Body of pancreas (tissue), 4 donors: ENCODE data around the gene SUMO4. TPM values are rescaled to one million over a fixed set of nuclear protein-coding genes. Genes with fewer than 3 reads are reported as not detected.

Experiments
- ATAC-seq: fragments of 150-250 bp; one replicate; pipeline ENCODE4 v1.9.1; 2016
- DNase-seq, 4 donors: peaks; one replicate each; pipeline ENCODE4 v3.0.0-alpha.2; 2019
- H3K27ac ChIP-seq, 4 donors: fragments of 200-600 bp; sonication (generic); 1 replicate in 3 of 4; 2 replicates in 1 of 4; pipeline versions ENCODE4 v1.5.1 to v1.6.1; 2016 to 2019; ENCODE audit warnings: mild to moderate bottlenecking in 1 of 4, mixed read lengths in 1 of 4, moderate library complexity in 1 of 4
- H3K27me3 ChIP-seq, 2 donors: fragments of 200-600 bp; sonication (generic); one replicate each; pipeline ENCODE4 v1.6.0; 2016; ENCODE audit warnings: mild to moderate bottlenecking in 1 of 2
- H3K36me3 ChIP-seq, 2 donors: fragments of 200-600 bp; sonication (generic); replicated peaks in 1 of 2; 2 replicates each; pipeline ENCODE4 v1.5.1; 2016; ENCODE audit warnings: low read depth in 2 of 2; ENCODE audit not compliant: insufficient read depth in 1 of 2
- H3K4me1 ChIP-seq: fragments of 200-600 bp; sonication (generic); one replicate; pipeline ENCODE4 v1.6.0; 2016
- H3K4me3 ChIP-seq, 2 donors: fragments of 200-600 bp; sonication (generic); 1 replicate in 1 of 2; 2 replicates in 1 of 2; pipeline ENCODE4 v1.5.1; 2016 to 2019
- H3K9me3 ChIP-seq, 3 donors: fragments of 200-600 bp; sonication (generic); 1 replicate in 2 of 3; 2 replicates in 1 of 3; pipeline ENCODE4 v1.5.1; 2016
- POLR2A ChIP-seq, 3 donors: fragments of 450-650 bp; IDR thresholded peaks; one replicate each; pipeline ENCODE4 v1.6.1; 2016; ENCODE audit warnings: antibody characterized with exemption in 3 of 3, mild to moderate bottlenecking in 2 of 3
- WGBS, 2 donors: methylation state at CpG; one replicate each; pipeline ENCODE4 v1.1.5; 2017; 5-methylcytosine and 5-hydroxymethylcytosine counted together
- intact Hi-C: fragments of 100-400 bp; cut with DNase I; formaldehyde crosslinking; loops from one replicate; pipeline ENCODE4 v1.15.1; 2023
- total RNA-seq, 2 donors: library from RNA; depleted of rRNA; stranded (reverse); fragments of >200 nt; gene quantifications; one replicate each; pipeline ENCODE4 v1.1.0, GENCODE V29; 2016
- TF ChIP-seq, protein P1 (sequence below), 7 experiments: fragments of 450-650 bp in 4 of 7; fragments of 200-600 bp in 3 of 7; sonication (generic) in 3 of 7; IDR thresholded peaks; one replicate each; pipeline ENCODE4 v1.5.1; 2016 to 2019; ENCODE audit warnings: antibody characterized with exemption in 7 of 7

SUMO4 gene
- total RNA-seq, 2 donors from 2014 or later, result 1.3 TPM; not detected in 1

DNA sequence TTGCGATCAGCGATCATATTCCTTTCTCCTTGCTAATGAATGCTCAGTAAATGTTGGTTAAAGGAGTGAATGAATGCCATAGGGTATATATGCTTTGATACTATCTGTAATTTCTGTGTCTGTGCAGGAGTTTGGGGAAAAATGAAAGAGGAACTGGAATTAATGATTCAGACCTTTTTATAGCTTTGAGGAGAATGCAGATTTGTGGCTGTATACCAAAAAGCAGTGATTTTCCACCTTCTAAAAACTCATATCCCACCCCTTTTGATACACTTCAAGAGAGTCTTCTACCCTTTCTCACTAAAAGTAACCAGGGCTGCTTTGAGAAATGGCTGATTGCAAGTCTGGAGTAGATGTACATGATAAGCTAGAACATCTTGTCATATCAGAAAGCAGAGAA lies 26.6 kb upstream of the SUMO4 start:
- TF ChIP-seq POLR2A (IDR thresholded peaks at IDR 0.05), result no peak
- TF ChIP-seq, protein P1, sequence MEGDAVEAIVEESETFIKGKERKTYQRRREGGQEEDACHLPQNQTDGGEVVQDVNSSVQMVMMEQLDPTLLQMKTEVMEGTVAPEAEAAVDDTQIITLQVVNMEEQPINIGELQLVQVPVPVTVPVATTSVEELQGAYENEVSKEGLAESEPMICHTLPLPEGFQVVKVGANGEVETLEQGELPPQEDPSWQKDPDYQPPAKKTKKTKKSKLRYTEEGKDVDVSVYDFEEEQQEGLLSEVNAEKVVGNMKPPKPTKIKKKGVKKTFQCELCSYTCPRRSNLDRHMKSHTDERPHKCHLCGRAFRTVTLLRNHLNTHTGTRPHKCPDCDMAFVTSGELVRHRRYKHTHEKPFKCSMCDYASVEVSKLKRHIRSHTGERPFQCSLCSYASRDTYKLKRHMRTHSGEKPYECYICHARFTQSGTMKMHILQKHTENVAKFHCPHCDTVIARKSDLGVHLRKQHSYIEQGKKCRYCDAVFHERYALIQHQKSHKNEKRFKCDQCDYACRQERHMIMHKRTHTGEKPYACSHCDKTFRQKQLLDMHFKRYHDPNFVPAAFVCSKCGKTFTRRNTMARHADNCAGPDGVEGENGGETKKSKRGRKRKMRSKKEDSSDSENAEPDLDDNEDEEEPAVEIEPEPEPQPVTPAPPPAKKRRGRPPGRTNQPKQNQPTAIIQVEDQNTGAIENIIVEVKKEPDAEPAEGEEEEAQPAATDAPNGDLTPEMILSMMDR (IDR thresholded peaks at IDR 0.05), result no peak
- peaks cover 5% of the 10 kb centered on the region for H3K4me1 ChIP-seq
- H3K9me3 ChIP-seq, result no peaks in the 10 kb centered on the region
- DNase-seq (no peak), ATAC-seq (no peak)
- H3K27me3 ChIP-seq, result no peaks in the 10 kb centered on the region
- H3K4me3 ChIP-seq, result no peak overlapping the region
- no peak overlapping the region for H3K27ac ChIP-seq
- intact Hi-C loops, result no loop called here
- H3K36me3 ChIP-seq, result peaks cover 0 to 7% of the 10 kb centered on the region in 2 donors
- WGBS, 2 donors, result 98 to 100% methylated on average over 2 of the region's 2 CpGs

DNA sequence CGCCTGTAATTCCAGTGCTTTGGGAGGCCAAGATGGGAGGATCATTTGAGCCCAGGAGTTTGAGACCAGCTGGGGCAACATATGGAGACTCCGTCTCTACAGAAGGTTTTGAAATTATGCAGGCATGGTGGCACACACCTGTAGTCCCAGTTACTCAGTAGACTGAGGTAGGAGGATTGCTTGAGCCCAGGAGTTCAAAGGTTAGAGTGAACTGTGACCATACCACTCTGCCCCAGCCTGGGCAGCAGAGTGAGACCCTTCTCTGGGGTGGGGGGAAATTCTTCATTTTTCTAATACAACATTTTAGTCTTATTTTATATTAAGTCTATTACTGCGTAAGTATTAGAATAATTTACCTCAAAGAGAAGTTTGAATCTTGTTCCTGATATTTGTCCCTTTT lies 20.1 kb upstream of the SUMO4 start:
- TF ChIP-seq, protein P1 (IDR thresholded peaks at IDR 0.05), result no peak
- TF ChIP-seq POLR2A (IDR thresholded peaks at IDR 0.05), result no peak
- no peak for DNase-seq
- H3K27ac ChIP-seq, result no peak overlapping the region
- no peaks in the 10 kb centered on the region for H3K27me3 ChIP-seq
- H3K4me3 ChIP-seq, result no peak overlapping the region
- WGBS, 2 donors, result 94 to 95% methylated on average over 3 of the region's 3 CpGs
- no peaks in the 10 kb centered on the region for H3K9me3 ChIP-seq
- intact Hi-C loops, result no loop called here
- peaks cover 13% of the 10 kb centered on the region for H3K4me1 ChIP-seq
- peaks cover 9 to 10% of the 10 kb centered on the region in 2 donors for H3K36me3 ChIP-seq
- ATAC-seq, result no peak

DNA sequence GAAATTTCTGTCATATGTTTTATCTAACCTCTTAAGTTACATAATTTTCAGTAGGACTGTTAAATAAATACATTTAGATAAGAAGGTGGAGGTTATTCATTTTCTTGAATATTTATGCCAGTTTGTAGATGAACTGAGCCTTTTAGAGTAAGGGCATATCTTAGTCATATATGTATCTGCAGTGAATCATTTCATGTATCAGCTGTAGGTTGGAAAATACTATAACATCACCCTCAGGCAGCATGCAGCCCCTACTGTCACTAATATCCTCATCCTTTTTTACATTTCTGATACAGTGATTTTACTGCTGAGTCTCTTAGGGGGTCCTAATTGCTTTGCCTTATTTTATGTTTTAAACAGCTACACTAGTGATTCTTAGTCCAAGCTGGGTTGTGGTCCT lies 19.5 kb upstream of the SUMO4 start:
- TF ChIP-seq, protein P1 (IDR thresholded peaks at IDR 0.05), result no peak
- TF ChIP-seq POLR2A (IDR thresholded peaks at IDR 0.05), result no peak
- DNase-seq, result no peak
- Histone ChIP-seq H3K4me1 (peaks cover 13% of the 10 kb centered on the region), H3K9me3 (no peaks in the 10 kb centered on the region), H3K4me3 (no peak overlapping the region), H3K27ac (no peak overlapping the region), H3K36me3 (peaks cover 9 to 10% of the 10 kb centered on the region in 2 donors), H3K27me3 (no peaks in the 10 kb centered on the region)
- intact Hi-C loops, result no loop called here
- no peak for ATAC-seq

DNA sequence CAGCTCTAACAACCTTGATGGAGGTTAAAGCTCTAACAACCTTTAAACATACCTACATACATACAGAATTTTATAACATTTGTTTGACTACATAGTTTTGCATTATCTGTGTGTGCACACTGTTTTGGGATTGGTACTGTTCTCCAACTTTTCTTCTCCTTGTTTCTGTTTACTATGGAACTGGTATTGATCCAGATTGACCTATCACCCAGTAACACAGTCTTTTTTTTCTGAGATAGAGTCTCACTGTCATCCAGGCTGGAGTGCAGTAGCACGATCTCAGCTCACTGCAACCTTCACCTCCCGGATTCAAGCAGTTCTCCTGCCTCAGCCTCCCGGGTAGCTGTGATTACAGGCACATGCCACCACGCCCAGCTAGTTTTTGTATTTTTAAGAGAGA lies 16.7 kb upstream of the SUMO4 start:
- WGBS, 2 donors, result 73 to 88% methylated on average over 4 of the region's 4 CpGs
- Histone ChIP-seq H3K27ac (no peak overlapping the region), H3K9me3 (no peaks in the 10 kb centered on the region), H3K36me3 (peaks cover 5 to 9% of the 10 kb centered on the region in 2 donors), H3K4me1 (peaks cover 26% of the 10 kb centered on the region), H3K4me3 (no peak overlapping the region), H3K27me3 (no peaks in the 10 kb centered on the region)
- TF ChIP-seq POLR2A (IDR thresholded peaks at IDR 0.05), result no peak
- TF ChIP-seq, protein P1 (IDR thresholded peaks at IDR 0.05), result no peak
- no peak for DNase-seq
- no peak for ATAC-seq
- intact Hi-C loops, result no loop called here

DNA sequence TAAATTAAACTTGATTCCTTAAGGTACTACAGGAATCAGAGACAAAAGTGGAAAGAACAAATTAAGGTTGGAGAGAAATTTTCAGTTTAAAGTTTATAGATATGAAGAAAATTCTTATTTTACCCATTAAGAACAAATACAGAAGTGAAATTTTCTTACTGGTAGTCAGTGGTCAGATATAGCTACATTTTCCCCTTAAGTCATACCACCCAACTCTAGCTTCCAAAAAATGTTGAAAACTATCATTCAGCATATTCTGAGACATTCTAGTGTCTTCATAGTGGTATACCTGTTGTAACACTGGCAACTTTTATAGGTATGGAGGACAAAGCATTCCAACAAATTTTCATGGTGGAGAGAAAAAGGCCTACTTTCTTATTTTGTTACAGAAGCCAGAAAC lies 15.6 kb upstream of the SUMO4 start:
- no peaks in the 10 kb centered on the region for H3K9me3 ChIP-seq
- no peak overlapping the region for H3K27ac ChIP-seq
- no peak for ATAC-seq
- DNase-seq, result no peak
- TF ChIP-seq, protein P1 (IDR thresholded peaks at IDR 0.05), result no peak
- no peak for TF ChIP-seq POLR2A (IDR thresholded peaks at IDR 0.05)
- H3K4me3 ChIP-seq, result no peak overlapping the region
- H3K36me3 ChIP-seq, result peaks cover 0 to 6% of the 10 kb centered on the region in 2 donors
- H3K4me1 ChIP-seq, result peaks cover 26% of the 10 kb centered on the region
- H3K27me3 ChIP-seq, result no peaks in the 10 kb centered on the region
- intact Hi-C loops, result no loop called here
